Measurements from ENCODE around the gene WDR17. TPM values are rescaled to one million over a fixed set of nuclear protein-coding genes. Genes with fewer than 3 reads are reported as not detected.

Gene WDR17
- total RNA-seq, 1 donor from 2014 or later, result 3.4 TPM

- no peaks in the 10 kb centered on the region for H3K4me1 ChIP-seq
- no peaks in the 10 kb centered on the region for H3K36me3 ChIP-seq
- TF ChIP-seq, protein P1, sequence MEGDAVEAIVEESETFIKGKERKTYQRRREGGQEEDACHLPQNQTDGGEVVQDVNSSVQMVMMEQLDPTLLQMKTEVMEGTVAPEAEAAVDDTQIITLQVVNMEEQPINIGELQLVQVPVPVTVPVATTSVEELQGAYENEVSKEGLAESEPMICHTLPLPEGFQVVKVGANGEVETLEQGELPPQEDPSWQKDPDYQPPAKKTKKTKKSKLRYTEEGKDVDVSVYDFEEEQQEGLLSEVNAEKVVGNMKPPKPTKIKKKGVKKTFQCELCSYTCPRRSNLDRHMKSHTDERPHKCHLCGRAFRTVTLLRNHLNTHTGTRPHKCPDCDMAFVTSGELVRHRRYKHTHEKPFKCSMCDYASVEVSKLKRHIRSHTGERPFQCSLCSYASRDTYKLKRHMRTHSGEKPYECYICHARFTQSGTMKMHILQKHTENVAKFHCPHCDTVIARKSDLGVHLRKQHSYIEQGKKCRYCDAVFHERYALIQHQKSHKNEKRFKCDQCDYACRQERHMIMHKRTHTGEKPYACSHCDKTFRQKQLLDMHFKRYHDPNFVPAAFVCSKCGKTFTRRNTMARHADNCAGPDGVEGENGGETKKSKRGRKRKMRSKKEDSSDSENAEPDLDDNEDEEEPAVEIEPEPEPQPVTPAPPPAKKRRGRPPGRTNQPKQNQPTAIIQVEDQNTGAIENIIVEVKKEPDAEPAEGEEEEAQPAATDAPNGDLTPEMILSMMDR (IDR thresholded peaks at IDR 0.05), result no peak
- no peaks in the 10 kb centered on the region for H3K9me3 ChIP-seq
- H3K27ac ChIP-seq, result no peak overlapping the region
- no peak overlapping the region for H3K4me3 ChIP-seq
- no peaks in the 10 kb centered on the region for H3K27me3 ChIP-seq
- DNase-seq (ENCODE audit: low spot score in 2 of 2), result no peak
- intact Hi-C loops (cut with DNase I), result loop anchor here (5.0 kb wide), 1 partner anchor 90 kb away; no protein-coding TSS in a partner anchor
Measured at GRCh38 chr4:176032454-176032853, 33.2 kb upstream of the WDR17 start.

GRCh38 chr4:176034499-176034898 lies 31.1 kb upstream of the WDR17 start:
- Histone ChIP-seq H3K9me3 (no peaks in the 10 kb centered on the region), H3K27ac (no peak overlapping the region), H3K36me3 (no peaks in the 10 kb centered on the region), H3K27me3 (no peaks in the 10 kb centered on the region), H3K4me1 (no peaks in the 10 kb centered on the region), H3K4me3 (no peak overlapping the region)
- intact Hi-C loops (cut with DNase I), result loop anchor here (1.0 to 5.0 kb wide), 3 partner anchors 88 to 306 kb away; no protein-coding TSS in a partner anchor
- no peak for DNase-seq (ENCODE audit: low spot score in 2 of 2)
- TF ChIP-seq, protein P1 (IDR thresholded peaks at IDR 0.05), result peak; percentile 12 to 53 (median 35)

- Histone ChIP-seq H3K27me3 (no peaks in the 10 kb centered on the region), H3K27ac (no peak overlapping the region), H3K9me3 (no peaks in the 10 kb centered on the region), H3K4me3 (no peak overlapping the region), H3K4me1 (no peaks in the 10 kb centered on the region), H3K36me3 (no peaks in the 10 kb centered on the region)
- DNase-seq (ENCODE audit: low spot score in 2 of 2), result no peak
- TF ChIP-seq, protein P1 (IDR thresholded peaks at IDR 0.05), result no peak
- intact Hi-C loops (cut with DNase I), result loop anchor here (1.0 to 5.0 kb wide), 3 partner anchors 87 to 305 kb away; no protein-coding TSS in a partner anchor
Measured at GRCh38 chr4:176034936-176035335, 30.7 kb upstream of the WDR17 start.

DNA sequence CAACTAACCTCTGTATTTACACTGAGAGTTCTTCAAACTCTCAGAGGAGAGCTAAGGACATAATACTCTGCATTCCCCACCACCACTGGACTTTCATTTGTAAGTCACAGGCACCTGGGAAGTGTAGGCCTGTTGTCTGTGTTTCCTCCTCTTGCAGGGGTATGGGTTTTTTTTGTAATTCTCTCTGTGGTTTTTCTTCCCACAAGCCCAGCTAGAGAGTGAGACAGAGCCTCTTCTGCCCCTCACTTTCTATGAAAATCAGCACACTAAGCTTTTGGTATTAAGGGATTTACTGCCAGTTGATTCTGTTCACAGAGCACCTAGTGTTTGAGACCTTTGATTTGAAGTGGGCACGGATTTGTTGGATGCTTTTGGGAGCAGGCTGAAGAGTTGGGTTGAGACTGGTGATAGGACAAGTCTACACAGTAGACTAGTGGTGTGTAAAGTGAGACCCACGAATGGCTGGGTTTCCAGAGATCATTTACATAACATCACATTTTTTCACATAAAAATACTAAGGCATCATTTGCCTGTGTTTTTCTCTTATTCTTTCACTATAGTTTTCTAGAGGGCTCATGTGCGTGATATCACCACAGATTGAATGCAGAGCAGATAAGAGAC lies 28.9 kb upstream of the WDR17 start:
- no peak overlapping the region for H3K27ac ChIP-seq
- H3K9me3 ChIP-seq, result no peaks in the 10 kb centered on the region
- TF ChIP-seq, protein P1 (IDR thresholded peaks at IDR 0.05), result no peak
- no peaks in the 10 kb centered on the region for H3K36me3 ChIP-seq
- H3K4me1 ChIP-seq, result no peaks in the 10 kb centered on the region
- DNase-seq (ENCODE audit: low spot score in 2 of 2), result no peak
- intact Hi-C loops (cut with DNase I), result no loop called here
- no peaks in the 10 kb centered on the region for H3K27me3 ChIP-seq
- no peak overlapping the region for H3K4me3 ChIP-seq

GRCh38 chr4:176038789-176039188 lies 26.9 kb upstream of the WDR17 start:
- no peaks in the 10 kb centered on the region for H3K36me3 ChIP-seq
- no peaks in the 10 kb centered on the region for H3K27me3 ChIP-seq
- no peak overlapping the region for H3K27ac ChIP-seq
- no peak overlapping the region for H3K4me3 ChIP-seq
- no peaks in the 10 kb centered on the region for H3K4me1 ChIP-seq
- TF ChIP-seq, protein P1 (IDR thresholded peaks at IDR 0.05), result no peak
- H3K9me3 ChIP-seq, result no peaks in the 10 kb centered on the region
- intact Hi-C loops (cut with DNase I), result no loop called here
- no peak for DNase-seq (ENCODE audit: low spot score in 2 of 2)
